Glomerular visceral epithelial cell (primary cell): ENCODE data around the gene RALB.
A peak's percentile ranks its signal among the peaks of the same experiment; 100 is the strongest.

Experiments
- DNase-seq: peaks from one replicate; pipeline ENCODE4 v3.0.0-alpha.2; 2016; ENCODE audit errors: extremely low spot score

RALB gene, protein sequence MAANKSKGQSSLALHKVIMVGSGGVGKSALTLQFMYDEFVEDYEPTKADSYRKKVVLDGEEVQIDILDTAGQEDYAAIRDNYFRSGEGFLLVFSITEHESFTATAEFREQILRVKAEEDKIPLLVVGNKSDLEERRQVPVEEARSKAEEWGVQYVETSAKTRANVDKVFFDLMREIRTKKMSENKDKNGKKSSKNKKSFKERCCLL

DNA sequence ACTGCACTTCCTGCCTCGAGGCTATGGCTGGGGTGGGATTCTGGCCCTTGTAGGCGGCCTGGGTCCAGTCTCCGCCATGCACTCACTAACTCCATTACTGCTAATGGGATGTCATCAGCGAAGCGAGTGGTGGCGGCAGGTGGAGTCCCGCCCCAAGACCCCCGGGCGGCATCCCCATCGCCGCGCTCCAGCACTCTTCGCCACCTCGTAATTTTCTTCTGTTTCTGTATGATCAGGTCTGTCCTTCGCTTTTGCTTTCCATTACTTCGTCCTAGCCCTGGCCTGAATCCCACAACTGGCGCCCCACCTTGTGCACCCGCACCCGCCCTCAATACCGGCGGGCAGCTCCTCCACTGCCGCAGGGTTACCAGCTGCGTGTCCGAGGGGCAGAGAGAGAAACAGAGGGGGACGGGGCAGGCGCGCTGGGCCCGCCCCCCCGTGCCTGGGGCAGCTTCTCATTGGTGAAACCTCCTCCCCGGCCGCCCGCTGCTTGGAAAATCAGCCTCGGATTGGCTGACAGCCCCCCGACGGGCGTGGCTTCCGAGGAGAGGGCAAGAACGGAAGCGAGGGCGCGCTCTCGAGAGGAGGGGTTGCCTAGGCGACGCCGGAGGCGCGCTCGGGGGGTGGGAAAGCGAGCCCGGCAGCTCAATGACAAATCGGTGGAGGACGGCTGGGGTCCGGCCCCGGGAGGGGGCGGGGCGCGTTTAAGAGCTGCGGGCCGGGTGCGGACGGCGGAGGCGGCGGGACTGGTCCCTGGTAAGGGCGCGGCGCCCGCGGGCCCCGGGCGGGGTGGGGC lies at the start of gene RALB:
TSS of gene RALB (plus strand) at position 628 of the 796 bp plus-strand sequence. CDS start 25,813 bp downstream, outside the sequence.
- peak; percentile 99 for DNase-seq

DNA sequence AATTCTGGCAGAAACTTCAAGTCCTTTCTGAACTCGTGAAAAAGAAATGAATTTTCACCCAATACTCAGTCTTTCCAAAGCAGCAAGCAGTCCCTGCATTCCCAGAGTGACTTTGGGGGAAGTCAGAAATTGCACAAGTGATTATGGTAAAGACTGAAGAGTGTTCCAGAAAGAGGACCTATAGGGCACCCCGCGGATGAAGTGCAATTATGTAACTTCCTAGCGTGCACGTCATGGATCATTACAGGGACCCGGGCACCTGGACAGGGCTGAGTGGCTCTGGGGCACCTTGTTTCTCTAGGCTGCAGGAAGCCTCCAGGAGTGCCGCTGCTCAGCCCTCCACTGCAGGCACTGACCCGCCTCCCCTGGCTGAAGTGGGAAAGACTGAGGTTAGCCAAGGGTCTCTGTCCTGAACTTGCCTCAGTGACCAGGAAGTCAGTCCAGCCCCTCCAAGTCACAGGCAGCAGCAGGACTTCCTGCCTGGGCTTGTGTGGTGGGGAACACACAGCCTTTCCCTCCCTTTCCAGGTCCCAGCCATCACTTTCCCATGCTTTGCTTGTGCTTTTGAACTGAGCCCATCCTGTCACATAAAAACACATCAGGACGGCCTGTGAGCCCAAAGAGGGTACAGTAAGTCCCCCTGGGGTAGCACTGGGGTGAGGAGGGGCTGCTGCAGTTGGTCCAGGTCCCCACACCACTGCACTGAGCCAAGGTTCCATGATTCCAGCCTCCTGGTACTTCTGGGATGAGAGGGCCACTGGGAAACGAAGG lies 49.2 kb upstream of the RALB start:
- DNase-seq: no peak

- no peak for DNase-seq
Observed at GRCh38 chr2:120204022-120204405, 48.6 kb upstream of the RALB start.

GRCh38 chr2:120204417-120204816 lies 48.2 kb upstream of the RALB start:
- DNase-seq: no peak

DNA sequence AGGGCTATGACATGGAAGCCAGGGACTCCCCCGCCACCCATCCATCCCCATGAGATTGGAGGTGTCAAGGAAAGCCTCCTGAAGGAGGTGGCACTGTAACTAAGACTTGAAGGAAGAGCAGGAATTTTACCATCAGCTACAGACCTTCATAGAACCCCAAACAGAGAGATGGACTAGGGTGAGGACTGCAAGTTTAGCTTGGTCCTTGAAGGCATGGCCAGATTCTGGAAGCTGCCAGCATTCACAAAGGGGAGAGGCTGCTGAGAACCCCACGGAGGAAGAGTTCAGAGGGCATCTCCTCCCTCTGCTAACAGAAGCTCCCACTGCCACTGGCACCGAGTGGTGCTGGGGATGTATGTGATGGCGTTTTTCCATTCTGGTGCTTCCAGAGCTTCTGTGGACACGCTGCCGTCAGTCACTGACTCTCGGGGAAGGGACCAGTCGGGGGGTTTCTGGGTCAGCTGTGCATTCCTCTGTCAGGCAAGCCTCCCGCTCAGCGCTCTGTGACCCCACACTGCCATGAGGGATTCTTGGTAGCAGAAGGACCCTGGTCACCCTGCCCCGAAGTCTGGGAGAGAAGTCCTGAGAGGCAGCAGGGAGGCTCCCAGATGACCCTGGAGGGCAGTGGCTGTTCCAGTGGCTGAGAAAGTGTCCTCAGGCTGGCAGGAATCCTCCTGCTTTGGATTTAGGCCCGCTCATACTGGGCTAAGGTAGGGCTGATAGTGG lies 47.5 kb upstream of the RALB start:
- DNase-seq: no peak

DNA sequence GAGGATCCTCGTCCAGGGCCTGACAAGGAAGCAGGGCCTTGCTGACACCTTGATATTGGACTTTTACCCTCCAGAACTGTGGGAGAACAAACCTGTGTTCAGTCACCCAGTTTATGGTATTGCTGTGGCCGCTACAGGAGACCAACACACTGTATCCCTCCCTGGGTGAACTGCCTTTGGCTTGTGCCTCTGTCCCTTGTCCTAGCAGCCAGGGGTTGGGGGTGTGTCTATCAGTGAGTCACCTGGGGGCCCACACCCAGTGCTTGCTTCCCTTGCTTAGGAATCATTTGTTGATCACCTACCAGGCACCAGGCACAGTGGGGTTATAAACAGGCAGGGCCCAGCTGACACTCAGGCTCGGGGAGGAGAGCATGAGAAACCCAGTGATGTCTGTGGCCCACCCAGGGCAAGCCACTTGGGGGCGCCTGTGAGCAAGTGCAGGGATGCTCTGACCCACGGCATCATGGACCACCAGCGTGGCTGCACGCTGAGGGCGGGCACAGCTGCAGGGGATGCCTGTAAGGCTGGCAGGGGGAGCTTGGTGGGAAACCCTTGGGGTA lies 46.5 kb upstream of the RALB start:
- DNase-seq: no peak

DNA sequence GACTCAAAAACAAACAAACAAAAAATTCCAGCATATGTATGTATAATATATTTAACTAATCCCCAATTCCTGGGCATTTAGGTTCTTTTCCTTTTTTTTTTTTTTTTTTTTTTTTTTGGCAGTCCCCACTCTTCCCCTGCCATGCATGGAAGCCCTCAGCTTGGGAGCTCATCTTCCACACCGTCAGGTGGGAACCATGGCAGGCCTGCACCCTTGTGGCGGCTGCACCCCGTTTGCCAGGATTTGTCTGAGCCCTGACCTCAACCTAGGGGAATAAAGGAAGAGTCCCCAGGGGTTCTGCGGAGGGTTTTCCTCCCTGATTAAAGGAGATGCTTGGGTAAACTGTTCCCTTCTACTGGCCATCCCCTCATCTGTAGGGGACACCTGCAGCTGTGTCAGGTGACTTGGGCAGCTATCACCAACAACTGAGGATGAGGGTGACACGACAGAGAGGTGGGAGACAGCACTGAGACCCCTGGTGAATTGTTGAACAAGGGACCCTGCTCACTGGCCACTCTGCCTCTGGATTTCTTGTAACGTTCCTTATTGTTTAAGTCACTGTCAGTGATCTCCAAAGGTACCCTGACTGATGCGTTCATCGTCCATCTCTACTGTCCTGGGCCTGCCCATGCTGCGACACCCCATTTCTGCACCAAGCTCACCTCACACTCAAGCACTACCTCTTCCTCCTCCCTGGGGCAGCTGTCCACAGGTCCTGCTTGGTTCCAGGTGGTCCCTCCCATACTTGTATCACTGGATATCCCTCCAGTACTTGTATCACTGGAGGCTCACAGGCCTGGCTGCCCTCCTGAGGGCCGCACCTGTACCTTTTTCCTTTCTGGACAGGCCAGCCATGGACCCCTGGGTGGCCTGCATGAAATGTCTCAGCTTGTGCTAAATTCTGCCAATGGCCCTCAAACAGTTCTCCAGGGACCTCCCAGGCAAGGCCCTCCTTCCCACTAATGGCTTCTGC lies 44.0 kb upstream of the RALB start:
- DNase-seq: no peak

GRCh38 chr2:120209427-120210269 lies 43.0 kb upstream of the RALB start:
- no peak for DNase-seq

- no peak for DNase-seq
Observed at GRCh38 chr2:120210270-120210693, 42.4 kb upstream of the RALB start.

DNA sequence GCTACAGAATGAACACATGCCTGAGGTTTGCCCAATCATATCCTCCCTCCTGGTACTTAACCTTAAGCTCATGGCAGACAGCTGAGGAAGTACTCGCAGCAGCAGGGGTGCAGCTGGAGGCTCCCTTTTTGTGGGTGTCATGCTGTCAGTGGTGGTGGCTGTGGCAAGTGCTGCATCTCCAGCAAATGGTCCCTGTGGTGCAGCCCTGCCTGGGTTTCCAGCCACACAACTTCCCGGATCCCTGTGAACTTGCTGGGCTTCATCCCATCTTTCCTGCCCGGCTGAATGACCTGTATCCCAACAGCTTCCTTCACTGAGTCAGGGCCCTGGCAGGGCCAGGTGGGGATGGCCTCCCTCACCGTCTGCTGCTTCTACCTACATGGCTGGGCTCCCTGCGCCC lies 34.5 kb upstream of the RALB start:
- no peak for DNase-seq

GRCh38 chr2:120219291-120219690 lies 33.4 kb upstream of the RALB start:
- DNase-seq: no peak

GRCh38 chr2:120219766-120220165 lies 32.9 kb upstream of the RALB start:
- DNase-seq: no peak

DNA sequence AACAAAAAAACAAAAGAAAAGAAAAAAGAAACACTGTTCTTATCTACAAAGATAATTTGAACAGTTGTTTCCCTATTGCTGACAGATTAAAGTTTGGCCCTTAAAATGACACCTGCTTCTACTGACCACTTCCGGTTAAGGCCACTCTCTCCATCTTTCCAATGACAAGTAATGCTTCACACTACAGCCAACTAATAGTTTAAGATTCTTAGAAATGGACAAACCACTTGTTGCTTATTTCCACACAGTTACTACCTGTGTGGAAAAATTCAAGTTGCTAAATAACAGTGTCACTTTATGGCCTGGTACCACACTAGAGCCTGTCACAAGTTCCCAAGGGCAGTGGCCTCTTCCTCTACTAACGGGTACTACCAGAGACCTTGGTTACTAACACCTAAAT lies 31.9 kb upstream of the RALB start:
- no peak for DNase-seq

DNA sequence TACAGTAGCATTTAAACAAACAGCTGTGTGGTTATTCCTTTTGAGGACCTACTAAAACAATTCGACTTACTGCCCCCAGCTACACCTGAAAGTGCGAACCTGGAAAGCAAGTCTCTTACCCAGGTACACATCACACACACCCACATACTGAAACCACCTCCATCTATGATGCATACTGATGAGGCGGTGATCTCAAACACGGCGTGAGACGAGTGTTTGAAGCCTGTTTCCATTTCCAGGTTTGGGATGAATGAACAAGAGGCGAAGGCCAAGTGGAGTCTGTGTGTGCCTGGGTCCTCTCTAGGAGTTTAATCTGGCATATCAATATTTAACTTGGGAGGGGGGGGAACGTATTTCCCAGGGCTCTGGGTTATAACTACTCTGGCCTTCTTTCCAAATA lies 31.0 kb upstream of the RALB start:
- DNase-seq: no peak

DNA sequence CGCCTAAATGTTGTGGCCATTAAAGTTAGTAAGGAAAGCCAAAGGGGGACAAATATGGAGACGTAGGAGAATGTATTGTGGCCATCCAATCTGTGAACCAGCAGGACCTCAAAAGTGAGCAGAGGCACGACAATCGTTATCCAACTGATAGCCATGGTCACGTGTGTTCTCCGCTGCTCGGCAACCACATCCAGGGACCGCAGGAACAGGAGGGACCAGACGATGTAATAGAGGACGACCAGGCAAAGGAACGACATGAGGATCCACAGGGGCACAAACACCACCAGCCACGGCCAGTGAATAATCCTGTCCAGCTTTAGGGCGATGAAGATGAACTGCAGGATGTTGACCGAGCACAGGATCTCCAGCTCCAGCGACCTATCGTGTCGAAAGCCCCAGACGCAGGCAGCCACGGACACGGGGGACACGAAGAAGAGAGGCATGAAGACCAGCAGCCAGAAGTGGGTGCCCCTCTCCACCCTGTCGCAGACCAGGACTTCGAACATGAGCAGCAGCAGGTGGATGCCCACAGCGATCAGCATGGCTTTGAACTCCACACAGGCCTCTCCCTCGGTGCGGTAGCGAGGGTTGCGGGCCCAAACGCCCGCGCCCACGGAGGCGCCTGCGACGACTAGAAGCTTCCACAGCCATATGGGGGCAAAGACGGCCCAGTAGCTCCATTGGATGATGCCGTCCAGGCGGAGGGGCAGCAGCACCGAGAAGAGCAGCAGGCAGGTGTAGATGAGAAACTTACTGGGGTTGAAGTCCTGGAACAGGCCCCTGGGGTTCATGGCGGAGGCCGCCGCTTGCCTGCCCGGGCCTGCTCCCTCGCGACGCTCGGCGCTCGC lies 30.2 kb upstream of the RALB start:
- no peak for DNase-seq

DNA sequence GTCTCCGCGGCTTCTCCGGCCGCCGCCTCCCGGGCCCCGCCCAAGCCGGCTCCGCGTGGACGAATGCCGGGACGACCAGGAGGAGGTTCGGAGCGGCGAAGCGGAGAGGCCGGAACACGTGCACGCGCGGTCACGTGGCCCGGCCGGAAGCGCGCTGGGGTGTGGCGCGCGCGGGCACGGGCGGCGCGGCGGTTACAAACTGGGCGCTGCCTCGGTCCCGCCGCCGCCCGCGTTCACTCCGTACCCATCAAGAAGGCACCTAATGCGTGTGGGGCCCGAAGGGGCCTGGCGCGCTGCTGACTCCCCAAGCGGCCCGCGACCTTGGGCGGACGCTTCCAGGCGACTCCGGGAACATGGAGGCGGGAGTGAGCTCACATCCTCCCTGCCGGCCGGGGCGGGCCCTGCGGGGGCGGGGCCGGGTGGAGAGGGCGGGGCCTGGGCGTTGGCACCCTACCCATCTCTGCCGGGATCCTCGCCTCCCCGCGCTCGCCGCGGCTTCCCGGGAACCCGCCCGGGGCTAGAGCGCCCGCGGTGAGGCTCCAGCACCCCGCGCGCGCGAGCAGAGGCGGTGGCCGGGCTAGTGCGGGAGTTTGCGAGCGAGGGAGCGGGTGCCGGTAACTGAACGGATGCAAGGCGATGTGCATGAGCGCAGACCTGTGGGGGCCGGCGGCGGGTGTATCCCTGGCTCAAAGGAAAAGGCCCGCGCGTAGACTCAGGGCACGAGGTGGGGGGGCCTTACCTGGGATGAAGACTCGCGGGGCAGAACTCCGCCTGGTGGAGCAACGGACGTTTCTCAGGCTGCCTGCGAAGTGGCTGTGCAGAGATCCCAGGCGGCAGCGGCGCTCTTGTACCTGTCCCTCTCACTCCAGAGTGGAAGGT lies 29.4 kb upstream of the RALB start, which contains the start of gene TMEM185B:
TSS of gene TMEM185B (minus strand) at position 367 of the 879 bp plus-strand sequence. CDS start 424 bp downstream, outside the sequence.
- peak; percentile 91 for DNase-seq

GRCh38 chr2:120224256-120224655 lies 28.4 kb upstream of the RALB start:
- no peak for DNase-seq
